AG09319 (cell line): ENCODE measurements around the gene TBL2.
"Not testable (repeated sequence)": the region's sequence is repeated elsewhere in the genome, so short reads cannot be mapped to it uniquely, and the experiment has no call there.

ENCODE experiments used
- DNase-seq: peaks from one replicate; pipeline ENCODE4 v3.0.0-alpha.2; 2010; ENCODE audit warnings: low read depth; ENCODE audit errors: extremely low read depth
- CTCF ChIP-seq: IDR thresholded peaks from 2 replicates; pipeline ENCODE4 v1.5.1; 2011; ENCODE audit warnings: low read depth, mild to moderate bottlenecking, inconsistent platforms, low read length, moderate library complexity

Gene TBL2

GRCh38 chr7:73570977-73571376 is 7.4 kb downstream of the TBL2 start:
- TF ChIP-seq CTCF, result no peak
- DNase-seq, result no peak

GRCh38 chr7:73570521-73570920 is 7.9 kb downstream of the TBL2 start:
- no peak for DNase-seq
- no peak for TF ChIP-seq CTCF

DNA sequence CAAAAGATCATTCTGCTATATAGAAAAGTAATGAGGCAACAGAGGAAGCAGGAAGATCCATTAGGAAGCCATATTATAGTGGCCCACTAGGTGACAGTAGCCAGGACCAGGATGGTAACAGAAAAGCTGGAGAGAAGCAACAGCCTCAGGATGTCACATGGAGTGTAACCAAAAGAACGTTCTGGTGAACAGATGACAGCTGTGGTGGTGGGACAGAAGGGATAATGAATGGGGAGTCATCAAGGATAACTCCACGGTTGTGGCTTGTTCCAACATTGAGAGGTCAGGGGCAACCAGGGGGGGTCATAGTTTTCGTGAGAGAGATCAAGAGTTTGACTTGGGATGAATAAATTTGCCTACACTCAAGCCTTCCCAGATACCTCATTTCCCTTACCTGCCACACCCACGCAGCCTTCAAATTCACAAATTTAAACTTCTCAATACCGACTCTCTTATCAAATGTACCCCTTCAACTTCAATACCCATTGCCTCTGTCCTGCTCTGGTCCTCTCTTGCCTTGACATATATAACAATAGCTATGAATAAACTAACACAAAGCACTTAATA is 9.3 kb downstream of the TBL2 start:
- TF ChIP-seq CTCF, result no peak
- DNase-seq, result no peak

DNA sequence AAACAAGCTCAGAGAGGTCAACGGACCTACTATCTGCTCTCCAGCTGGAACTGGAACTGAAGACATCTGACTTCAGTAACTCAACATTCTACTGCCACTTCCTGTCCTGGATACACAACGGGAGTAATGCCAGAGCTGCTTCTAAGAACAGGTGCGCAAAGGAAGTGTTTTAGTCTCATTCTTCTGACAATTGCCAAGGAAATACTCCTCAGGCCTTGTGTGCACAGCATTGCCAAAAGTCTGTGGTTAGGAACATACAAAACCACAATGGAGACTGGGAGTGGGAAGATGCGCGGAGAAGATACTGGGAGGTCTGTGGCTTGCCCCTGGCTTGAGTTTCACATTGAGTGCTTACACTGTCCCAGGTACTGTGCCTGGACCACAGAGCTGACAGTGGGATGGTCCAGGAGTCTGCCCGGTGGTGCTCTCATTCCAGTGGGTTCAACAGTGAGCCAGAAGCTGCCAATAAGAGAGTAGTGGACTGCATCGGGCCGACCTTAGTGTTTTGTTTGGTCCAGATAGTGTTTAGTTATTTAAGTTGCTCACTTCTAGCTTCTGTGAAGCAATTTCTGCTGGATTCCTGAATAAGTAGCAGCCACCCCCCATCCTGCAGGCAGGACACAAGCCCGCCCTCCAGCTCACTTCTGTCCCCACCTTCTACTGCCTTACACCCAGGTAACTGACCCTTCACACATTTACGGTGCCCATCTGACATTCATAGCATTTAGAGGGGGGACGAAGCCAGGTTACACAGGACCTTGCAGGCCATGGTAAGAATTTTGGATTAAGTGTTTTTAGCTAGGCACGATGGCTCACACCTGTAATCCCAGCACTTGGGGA is 10.3 kb downstream of the TBL2 start:
- DNase-seq, result no peak
- TF ChIP-seq CTCF, result no peak

DNA sequence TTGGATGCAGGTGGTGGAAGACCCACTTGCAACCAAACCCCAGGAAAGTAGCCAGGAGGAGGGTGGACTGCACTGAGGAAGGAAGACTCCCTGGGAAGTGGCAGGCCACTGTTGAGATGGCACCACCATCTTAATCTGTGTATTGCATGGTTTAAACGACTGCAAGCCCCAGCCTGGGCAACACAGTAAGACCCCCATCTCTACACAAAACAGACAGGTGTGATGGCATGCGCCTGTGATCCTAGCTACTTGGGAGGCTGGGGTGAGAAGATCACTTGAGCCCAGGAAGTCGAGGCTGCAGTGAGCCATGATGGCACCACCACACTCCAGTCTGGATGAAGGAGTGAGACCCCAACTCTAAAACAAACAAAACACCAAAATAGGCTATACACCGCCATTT is 11.2 kb downstream of the TBL2 start:
- no peak for TF ChIP-seq CTCF

GRCh38 chr7:73566431-73566830 is 11.9 kb downstream of the TBL2 start:
- not testable (repeated sequence) for DNase-seq

More for the DNA sequence above, 11.2 kb downstream of the TBL2 start:
- DNase-seq, result no peak

DNA sequence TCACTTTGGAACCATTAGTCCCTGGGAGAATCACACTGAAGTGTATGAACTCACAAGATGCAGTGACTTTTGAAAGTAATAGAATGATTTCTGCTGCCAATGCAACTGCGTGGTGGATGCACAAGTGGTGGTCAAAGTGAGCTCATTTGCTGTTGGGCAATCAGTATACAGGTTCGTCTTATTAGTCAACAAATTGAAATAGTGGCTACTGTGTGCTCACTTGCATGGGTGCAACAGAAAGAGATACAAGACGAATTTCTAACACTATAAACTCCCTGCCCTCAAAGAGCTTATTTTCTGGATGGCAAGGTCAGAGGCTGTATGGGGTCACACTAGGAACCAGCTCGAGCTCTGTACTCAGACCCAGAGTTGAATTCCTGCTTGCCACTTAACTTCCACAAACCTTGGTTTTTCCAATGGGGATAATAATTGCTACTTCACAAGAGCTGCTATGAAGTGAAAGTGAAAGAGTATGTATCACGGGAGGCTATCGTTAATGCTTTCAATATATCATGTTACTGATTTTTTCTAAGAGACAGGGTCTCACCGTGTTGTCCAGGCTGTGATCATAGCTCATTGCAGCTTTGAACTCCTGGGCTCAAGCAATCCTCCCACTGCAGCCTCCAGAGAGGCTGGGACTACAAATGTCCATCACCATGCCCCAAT is 12.6 kb downstream of the TBL2 start:
- DNase-seq, result no peak
- no peak for TF ChIP-seq CTCF
